Stimulated activated CD8-positive, alpha-beta memory T cell treated with anti-CD3 and anti-CD28 coated beads, Interleukin-12 subunit alpha, Interleukin-12 subunit beta, amount 100 ng/mL, for 4 hours (primary cell): ENCODE results near the gene TMCO4.

Experiments used
- DNase-seq: peaks from one replicate; pipeline ENCODE4 v3.0.0-alpha.2; 2020; ENCODE audit warnings: low read depth

The TMCO4 gene

DNA sequence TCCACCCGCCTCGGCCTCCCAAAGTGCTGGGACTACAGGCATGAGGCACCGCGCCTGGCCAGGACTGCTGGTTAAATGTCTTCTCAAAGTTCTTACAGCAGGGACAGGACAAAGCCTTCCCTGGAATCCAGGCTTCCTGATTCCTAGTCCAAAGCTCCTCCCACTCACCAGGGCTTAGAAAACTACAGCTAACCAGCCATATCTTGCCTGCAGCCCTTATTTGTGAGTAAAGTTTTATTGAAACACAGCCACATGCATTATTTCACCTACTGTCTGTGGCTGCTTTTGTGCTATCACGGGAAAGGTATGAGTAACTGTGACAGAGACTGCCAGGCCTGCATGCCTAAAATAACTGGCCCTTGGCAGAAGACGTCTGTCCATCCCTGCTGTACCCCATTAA is 24.4 kb downstream of the TMCO4 start:
- DNase-seq = no peak

DNA sequence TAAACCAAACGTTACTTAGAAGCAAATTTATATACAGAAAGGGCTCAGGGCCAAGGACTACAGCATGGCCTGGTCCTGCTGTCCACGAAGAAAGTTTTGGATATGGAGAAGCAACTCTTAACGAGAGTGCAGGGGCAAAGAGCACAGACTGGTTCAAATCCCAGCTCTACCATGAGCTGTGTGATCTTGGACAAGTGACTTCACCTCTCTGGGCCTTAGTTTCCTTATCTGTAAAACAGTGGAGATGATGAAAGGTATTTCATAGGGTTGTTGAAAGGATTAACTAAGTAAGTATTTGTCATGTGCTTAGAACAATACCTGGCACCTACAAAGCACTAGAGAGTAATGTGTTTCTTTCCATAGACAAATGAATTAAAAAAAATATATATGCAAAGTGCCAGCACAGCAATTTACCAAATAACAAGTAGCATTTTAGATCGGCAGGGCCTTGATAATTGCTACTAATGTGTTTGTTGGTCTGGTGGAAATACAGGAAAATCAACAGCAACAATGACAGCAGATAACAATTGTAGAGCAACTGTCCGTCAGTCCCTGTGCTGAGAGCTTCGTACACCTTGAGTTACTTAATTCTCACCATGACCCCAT is 25.4 kb downstream of the TMCO4 start:
- DNase-seq = no peak

DNA sequence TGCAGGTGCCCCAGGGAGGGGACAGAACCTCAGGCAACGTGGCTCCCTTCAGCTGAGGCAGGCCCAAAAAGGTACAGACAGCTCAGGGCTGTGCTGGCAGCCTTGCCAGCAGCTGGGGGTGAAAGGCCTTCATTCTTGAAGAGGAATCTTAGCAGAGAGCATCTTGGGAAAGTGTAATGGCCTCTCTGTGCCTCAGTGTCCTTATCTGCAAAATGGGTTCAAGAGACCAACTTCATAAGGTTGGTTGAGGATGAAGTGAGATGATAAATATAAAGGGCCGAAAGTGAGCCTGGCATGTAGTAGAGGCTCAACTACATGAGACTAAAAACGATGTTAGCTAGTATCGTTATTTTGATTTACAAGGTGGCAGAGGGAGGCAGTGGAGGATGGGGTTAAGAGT is 26.2 kb downstream of the TMCO4 start:
- DNase-seq = no peak

DNA sequence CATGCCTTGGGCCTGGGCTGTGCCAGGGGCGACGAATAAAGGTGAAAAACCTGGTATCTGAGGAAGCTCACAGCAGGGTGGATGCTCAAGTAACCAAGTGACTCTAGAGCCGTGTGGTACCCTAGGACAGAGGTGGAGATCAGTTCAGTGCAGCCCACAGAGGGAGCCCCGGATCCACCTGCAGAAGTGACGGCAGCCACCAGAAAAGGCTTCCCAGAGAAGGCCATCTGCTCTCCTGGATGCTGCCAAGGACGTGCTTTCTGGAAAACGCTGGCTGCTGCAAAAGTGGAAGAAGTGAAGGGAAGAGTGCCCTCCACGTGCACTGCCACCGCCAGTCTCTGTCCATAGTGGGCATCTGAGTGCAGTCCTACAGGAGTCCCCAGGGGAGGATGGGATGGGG is 27.7 kb downstream of the TMCO4 start:
- DNase-seq = no peak

DNA sequence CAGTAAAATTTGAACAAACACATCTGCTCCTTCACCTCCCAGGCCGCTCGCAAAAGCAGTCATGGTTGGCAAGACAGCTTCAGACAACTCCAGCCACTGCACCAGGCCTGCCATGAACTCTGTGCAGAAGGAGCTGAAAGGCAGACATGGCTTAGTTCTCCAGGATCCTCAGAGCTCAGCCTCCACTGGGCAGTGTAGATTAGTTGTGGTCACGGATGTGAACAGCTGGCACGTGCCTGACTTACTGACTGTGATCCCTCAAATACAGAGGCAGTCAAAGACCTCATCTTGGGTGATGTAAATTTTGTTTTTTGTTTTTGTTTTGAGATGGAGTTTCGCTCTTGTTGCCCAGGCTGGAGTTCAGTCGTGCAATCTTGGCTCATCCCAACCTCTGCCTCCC is 28.4 kb downstream of the TMCO4 start:
- DNase-seq = no peak

DNA sequence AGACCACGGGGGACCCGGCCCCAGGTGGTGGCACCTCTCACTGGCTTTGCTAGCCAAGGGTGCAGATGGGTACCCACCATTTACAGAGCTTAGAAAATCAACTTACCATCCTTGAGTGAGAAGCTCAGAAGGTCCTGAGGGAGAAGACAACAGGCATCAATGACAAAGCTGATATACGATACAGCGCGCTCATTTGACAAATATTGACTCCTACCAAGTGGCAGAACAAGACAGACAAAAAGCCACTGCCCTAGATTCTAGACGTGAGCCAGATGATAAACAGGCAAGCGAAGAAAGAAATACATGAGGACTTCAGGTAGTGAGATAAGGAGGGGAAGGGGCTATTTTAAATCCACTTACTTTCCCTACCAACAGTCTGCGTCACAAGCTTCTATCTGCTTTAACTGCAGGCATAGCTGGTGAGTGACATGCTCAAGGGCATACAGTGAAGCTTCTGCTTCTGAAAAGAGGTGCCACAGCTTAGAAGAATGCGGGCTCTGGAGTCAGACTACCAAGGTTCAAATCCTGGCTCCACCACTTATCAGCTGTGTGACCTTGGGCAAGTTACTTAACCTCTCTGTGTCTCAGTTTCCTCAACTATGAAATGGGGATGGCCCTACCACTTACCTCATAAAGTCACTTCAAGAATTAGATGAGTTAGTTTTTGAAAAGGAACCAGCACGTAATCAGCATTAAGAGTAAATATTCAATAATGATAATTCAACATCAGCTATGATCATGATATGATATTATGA is 29.1 kb downstream of the TMCO4 start:
- no peak for DNase-seq

DNA sequence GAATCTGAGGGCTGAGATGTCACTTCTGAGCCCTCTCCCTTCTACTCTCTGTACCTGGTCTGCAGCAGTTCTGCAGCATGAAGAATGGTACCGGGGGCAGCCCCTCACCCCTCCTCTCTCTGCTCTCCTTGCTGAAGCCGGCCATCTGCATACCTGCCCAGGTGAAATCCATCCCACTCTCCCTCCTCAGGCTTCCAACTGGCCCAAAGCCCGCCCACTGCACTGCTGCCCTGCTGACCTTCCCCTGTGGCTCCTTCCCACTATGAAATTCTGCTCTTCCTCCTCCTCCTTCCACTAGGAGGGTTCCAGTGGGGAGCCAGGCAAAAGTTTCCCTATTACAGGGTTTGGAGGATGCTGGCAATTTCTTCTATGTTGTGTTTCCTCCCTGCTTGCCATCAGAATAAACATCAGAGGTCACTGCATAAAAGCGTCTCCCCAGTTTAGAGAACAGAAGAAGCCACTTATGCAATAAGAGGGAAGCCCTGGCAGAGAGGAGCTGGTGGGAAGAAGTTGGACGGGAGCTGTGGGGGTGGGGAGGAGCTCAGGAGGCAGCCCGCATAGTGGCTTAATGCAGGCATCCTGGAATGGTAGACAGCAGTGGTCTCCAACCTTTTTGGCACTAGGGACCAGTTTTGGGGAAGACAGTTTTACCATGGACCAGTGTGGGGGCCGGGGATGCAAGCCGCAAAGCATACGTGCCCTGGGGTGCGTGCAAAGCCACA is 30.3 kb downstream of the TMCO4 start:
- DNase-seq = no peak

DNA sequence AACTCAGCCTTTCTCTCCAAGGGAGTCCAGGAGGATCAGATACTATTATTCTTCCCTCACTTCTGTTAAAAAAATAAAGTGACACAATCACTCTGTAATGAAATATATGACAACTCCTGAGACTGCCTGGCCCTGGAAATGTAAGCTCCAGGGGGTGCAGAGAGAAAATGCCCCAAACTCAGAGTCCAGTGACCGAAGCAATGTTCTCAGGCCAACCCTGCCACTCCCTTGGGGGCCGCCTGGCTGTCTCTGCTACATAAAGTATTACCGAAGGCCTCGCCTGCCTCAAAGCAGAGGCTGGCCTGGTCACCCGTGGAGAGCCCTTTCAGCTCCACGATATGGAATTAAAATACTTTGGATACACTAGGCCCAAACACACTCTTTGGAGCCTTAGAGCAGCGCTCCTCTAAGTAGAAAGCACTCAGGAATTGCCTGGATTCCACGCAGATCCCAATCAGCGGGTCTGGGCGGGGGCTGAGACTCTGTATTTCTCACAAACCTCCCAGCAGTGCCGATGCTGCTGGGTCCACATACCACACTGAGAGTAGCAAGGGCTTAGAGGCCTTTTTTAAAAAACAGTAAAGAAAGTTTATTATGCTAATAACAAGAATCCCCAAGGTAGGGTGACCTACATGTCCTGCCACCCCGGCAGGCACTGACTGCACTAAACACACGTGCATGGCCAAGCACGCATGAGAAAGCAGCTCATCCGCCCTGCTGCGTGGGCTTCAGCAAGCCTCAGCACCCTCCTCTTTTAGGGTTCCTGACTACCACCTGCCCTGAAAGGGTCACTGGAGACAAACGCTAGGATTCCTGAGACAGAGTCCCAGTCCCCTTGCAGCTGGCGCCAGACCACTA is 31.1 kb downstream of the TMCO4 start:
- no peak for DNase-seq

DNA sequence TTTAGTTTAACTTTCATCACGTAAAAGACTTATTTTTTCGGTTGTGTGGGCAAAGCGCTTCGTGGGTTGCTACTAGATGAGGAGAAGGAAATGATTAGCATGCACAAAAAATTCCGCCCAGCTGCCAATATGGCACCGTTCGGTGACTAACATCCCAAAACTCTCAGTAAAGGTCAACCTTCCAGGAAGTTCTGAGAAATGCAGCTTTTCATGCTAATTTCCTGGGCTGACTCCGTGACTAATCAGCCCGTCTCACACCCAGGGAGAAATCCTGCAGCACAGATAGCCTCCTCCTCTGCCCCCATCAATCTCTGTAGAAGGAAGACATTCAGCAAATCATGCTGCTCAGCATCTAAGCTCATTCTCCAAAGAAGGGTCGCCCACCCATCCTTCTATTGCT is 34.1 kb downstream of the TMCO4 start:
- no peak for DNase-seq

DNA sequence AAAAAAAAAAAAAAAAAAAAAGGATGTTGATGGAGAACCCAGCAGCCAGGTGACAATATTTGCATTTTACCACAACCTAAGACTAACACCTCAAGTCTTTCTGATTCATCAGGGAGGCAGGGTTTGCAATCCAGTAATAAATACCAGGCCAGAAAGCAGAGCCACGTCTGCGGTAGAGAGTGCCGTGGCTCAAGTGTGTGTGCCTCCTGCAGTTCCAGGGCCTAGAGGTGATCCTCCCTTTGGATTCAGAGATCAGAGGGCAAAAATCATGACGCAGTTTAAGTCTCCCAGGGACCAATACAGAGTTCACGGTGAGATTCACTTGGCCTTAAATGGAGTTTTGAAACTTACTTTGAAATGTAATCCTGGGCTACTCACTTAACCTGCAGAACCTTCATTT is 34.9 kb downstream of the TMCO4 start:
- DNase-seq = no peak

DNA sequence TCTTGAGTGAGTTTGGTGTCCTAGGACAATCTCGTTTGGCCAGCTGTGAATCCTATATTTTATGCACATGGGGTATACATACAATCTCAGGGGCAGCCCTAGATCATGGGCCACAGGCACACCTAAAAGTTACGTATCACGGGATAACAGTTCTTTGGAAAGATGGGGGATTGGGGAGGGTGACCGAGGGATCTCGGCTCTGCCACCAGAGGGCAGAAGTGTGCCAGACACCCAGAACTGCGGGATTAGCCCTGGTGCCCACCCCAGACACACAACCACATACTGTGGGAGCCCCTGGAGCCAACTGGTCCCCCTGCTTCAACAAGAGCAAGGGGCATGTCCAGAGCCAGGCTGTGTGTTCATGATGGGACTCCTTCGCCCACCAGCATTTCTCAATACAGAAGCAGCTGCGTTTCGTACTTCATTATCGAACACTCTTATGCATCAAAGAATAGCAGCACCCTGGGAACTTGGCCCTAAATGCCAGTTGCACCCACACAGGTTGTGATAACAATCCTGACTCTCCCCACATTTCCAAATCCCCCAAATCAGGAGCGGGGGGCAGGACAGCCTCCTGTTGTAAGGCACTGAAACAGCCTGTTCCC is 37.4 kb downstream of the TMCO4 start:
- no peak for DNase-seq

DNA sequence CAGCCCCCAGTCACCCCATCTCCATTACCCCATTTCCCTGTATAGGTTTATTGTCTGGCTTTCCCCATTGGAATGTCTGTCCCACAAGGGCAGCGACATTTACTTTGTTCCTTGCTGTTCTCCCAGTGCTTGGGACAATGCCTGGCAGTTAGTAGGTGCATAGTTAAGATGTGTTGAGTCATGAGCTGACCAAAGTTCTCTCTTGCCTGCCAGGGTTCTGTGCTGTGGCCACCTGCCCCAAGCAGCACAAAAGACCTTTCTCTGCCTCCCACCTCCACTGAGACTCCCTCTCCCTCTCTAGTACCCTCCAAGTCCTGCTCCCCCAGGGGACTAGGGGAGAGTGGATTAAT is 40.0 kb downstream of the TMCO4 start:
- DNase-seq = no peak

DNA sequence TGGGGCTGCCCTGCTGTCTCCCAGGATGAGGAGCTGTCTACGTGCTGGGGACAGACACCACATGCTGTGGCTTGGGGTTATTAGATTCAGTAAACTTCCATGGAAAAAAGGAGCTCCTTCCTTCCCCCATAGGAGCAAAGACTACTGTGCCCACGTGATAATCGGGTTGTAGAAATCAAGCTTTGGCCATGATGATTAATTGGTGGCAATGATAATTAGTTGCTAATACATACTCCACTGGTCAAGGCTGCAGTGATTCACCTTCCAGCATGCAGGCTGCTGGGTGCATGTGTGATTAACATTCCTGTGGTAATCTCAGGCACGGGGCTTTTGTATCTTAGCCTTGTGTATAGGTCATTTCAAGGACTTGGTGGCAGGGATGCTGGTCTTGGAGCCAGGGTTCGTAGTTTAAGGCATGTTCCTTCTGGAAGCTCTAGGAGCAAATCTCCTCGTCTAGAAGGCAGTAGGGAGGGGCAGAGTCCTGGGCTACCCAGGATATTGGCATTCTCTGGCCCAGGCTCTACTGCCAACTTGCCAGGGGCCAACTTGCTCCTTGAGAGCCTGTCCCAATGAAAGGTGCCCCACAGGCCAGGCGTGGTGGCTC is 41.4 kb downstream of the TMCO4 start:
- no peak for DNase-seq

DNA sequence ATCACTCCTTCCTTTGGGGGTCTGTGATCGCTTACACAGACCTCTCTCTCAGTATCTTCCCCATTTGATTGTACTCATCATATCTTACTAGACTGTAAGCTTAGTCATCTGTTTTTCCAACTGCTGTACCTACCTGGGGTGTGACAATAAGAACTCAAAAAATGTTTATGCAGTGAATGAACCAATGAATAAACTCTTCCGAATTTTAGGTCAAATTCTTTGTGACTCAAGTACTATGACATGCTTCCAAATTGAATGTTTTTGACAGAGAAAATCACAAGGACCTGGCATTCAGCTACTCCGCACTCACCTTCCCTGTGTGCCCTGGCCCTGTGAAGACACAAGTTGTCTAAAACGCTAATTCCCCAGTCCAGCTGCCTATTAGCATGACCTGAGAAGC is 42.1 kb downstream of the TMCO4 start:
- no peak for DNase-seq

DNA sequence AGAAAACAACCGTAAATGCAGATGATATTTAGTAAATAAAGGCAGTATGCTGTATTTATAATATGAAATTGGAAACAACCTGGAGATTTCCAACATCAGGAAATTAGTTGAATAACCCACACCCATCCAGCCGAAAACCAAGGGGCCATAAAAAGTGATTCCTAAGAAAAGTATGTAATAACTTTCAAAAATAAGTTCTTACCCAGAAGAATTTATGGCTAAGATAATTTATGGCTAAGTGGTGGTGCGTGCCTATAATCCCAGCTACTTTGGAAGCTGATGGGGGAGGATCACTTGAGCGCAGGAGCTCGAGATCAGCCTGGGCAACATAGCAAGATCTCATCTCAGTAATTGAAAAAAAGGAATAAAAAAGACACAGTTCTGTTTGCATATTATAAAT is 43.2 kb downstream of the TMCO4 start:
- no peak for DNase-seq

DNA sequence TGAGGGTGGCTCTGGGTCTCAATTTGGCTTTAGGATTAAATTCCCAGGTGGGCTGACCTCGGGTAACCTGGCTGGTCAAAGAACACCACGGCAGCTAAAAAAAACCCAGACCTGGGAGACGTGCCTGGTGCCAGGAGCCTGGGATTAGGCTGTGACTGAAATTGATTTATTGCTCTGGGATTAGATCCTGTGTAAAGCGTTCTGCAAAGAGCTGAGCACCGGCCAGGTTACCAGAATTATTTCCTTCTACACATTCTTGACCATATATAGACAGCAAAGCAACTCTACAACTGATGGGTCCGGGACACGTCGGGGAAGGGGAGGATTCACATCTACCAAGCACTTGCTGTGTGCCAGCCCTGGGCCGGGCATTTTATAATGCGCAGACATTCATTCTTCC is 45.2 kb downstream of the TMCO4 start:
- DNase-seq = no peak

DNA sequence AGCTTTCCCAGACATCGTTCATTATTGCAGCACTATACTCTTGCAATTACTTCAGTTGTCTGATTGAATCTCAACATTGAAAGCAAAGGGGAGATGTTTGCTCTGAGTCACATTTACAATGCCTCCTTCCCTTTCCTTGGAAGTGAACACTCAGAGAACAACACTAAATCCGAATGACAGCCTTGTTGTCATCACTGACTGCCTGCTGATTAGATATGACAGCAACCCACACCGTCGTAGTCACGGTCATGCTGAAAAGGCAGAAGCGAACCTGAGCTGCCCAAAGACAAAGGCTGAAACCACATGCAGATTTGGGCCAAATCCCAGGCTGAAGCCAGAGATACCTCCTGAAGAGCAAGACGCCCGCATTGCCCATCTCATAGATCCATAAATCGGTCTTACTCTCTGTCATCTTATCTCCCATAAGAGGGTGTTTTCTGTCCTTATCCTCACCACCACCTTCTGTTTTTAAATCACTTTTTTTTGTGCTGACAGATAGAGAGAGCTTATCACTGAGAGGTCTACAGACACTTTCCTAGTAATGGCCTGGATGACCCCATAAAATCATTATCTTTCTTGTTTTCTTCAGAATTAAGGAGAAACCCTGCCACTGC is 47.5 kb downstream of the TMCO4 start:
- no peak for DNase-seq

DNA sequence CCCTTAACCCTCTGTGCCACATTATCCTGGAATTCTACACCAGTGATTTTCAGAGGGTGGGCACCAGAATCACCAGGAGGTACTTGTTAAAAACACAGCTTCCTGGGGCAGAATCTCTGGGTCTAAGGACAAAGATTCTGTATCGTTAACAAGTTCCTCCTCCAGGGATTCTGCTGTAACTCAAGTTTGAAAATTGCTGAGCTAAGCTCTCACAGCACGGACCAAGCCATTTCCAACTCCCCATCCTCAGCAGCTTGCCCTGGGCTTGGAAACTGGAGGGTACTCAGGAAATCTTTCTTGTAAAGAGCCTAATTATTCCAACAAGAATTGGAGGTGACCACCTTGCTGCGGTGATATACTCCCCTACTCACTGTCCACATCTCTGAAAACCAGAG is 48.8 kb downstream of the TMCO4 start:
- no peak for DNase-seq

DNA sequence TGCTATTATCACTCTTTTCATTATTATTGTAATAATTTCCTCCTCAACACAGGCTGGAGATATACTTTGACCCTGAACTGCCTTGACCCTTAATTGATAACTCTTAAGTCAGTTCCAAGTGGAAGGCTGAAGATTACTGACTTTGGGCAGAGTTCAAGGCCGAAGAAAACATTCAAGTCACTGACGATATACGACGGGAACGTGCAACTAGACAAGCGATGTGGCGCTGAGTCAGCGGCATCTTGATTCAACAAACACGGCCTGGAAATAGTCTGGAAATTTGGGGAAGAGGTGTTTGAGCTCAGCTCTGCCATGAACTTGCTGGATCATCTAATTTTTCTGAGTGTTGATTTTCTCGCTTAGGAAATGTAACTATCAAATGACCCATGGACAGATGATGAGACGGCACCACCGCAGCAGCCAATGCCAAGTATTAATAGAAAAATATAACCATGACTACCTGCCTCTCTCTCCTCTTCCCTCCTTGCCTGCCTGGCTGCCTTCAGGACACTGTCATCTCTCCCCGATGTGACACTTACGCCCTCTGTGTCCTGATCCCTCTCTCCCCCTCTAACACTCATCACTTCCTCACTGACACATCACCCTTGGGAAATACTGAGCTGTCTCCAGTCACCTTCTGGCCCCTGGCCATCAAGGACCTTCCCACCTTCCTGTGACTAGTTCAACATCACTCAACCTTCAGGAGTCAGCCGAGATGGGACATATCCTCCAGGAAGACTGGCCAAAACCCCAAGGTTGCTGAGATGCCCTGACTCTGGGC is 49.4 kb downstream of the TMCO4 start:
- no peak for DNase-seq

DNA sequence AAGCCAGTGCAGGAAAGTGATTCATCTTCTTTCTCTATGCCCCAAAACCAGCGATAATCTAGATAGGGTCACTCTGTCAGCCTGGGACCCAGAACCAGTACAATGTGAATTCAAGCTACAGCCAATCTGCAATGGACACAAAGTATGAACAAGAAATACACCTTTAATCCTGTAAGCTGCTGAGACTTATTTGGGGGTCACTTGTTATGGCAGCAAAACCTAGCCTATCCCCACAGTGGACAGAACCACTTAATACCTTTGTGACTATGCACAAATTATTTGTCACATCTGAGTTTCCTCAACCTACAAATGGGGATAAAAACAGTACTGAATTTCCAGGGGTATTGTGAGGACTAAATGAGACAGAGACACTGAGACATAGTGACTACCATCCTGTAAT is 50.0 kb downstream of the TMCO4 start:
- no peak for DNase-seq

DNA sequence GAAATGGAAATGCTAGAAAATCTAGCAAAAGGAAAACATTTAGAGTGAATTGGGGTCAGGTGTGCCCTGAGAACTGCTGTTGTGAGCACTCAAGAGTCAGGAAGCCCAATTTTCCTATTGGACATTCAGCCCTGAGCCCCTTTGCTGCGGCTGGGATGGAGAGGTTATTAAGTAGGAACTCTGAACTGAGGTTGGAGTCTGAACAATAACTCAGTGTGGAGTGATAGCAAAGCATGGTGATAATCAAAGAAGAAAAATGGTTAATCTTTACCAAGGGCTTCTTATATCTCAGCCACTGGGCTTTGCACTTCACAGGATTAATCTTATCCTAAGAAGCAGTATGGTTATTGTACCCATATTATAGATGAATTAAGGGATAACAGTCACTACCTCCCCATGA is 52.0 kb downstream of the TMCO4 start:
- DNase-seq = no peak
